HepG2 (cell line): ENCODE data around the gene ZNF764. TPM values are rescaled to one million over a fixed set of nuclear protein-coding genes. Genes with fewer than 3 reads are reported as not detected.
A peak's percentile ranks its signal among the peaks of the same experiment; 100 is the strongest.

Experiments used
- AFF4 ChIP-seq: sonication (generic); formaldehyde crosslinking; IDR thresholded peaks from 2 replicates; pipeline ENCODE4 v1.4.0; 2020; ENCODE audit warnings: missing genetic modification reagents
- BRD4 ChIP-seq: sonication (generic); formaldehyde crosslinking; IDR thresholded peaks from 2 replicates; pipeline ENCODE4 v1.4.0; 2020; ENCODE audit warnings: missing genetic modification reagents
- CBX1 ChIP-seq: IDR thresholded peaks from one replicate; pipeline ENCODE4 v1.6.1; 2016; ENCODE audit warnings: antibody characterized with exemption, low read depth
- CREM ChIP-seq, 2 experiments: sonication (generic) in 1 of 2; formaldehyde crosslinking in 1 of 2; IDR thresholded peaks; 2 replicates each; pipeline versions ENCODE4 v1.4.0 to v1.6.1; 2016 to 2020; ENCODE audit warnings: antibody characterized with exemption in 1 of 2, mild to moderate bottlenecking in 1 of 2, missing genetic modification reagents in 1 of 2
- GATA4 ChIP-seq: sonication (generic); IDR thresholded peaks from 2 replicates; pipeline ENCODE4 v1.6.1; 2016; ENCODE audit warnings: antibody characterized with exemption, low read depth, borderline replicate concordance
- GMEB1 ChIP-seq: sonication (generic); formaldehyde crosslinking; IDR thresholded peaks from 2 replicates; pipeline ENCODE4 v1.5.1; 2020; ENCODE audit warnings: missing genetic modification reagents, mild to moderate bottlenecking, borderline replicate concordance
- IKZF4 ChIP-seq: sonication (generic); formaldehyde crosslinking; IDR thresholded peaks from 2 replicates; pipeline ENCODE4 v1.5.1; 2020; ENCODE audit warnings: borderline replicate concordance, mild to moderate bottlenecking, low read depth, missing genetic modification reagents; ENCODE audit errors: not compliant biosample characterization
- NBN ChIP-seq: fragments of 450-650 bp; conservative IDR thresholded peaks from 2 replicates; pipeline ENCODE4 v1.6.1; 2017
- NKX3-1 ChIP-seq: sonication (generic); formaldehyde crosslinking; IDR thresholded peaks from 2 replicates; pipeline ENCODE4 v1.5.0; 2020; ENCODE audit warnings: missing genetic modification reagents
- PATZ1 ChIP-seq: sonication (generic); formaldehyde crosslinking; IDR thresholded peaks from 2 replicates; pipeline ENCODE4 v1.4.0; 2020; ENCODE audit warnings: missing genetic modification reagents
- RBAK ChIP-seq: sonication (generic); formaldehyde crosslinking; IDR thresholded peaks from 2 replicates; pipeline ENCODE4 v1.5.1; 2020; ENCODE audit warnings: mild to moderate bottlenecking, missing genetic modification reagents
- TERF1 ChIP-seq: sonication (generic); formaldehyde crosslinking; IDR thresholded peaks from 2 replicates; pipeline ENCODE4 v1.8.0; 2022; ENCODE audit warnings: mild to moderate bottlenecking, missing genetic modification reagents, moderate library complexity
- THAP11 ChIP-seq: IDR thresholded peaks from 2 replicates; pipeline ENCODE4 v1.6.1; 2016; ENCODE audit warnings: missing biosample characterization, missing genetic modification reagents
- ZNF557 ChIP-seq: sonication (generic); formaldehyde crosslinking; IDR thresholded peaks from 2 replicates; pipeline ENCODE4 v1.4.0; 2020; ENCODE audit warnings: missing genetic modification reagents
- ZNF788 ChIP-seq: sonication (generic); formaldehyde crosslinking; IDR thresholded peaks from 2 replicates; pipeline ENCODE4 v1.5.0; 2020; ENCODE audit warnings: mild to moderate bottlenecking, missing genetic modification reagents, borderline replicate concordance
- ZNF850 ChIP-seq: sonication (generic); formaldehyde crosslinking; conservative IDR thresholded peaks from 2 replicates; pipeline ENCODE4 v1.9.0; 2021; ENCODE audit warnings: mild to moderate bottlenecking, missing genetic modification reagents
- ZSCAN29 ChIP-seq: sonication (generic); formaldehyde crosslinking; conservative IDR thresholded peaks from 2 replicates; pipeline ENCODE4 v1.4.0; 2020; ENCODE audit warnings: mild to moderate bottlenecking, missing genetic modification reagents
- polyA plus RNA-seq, 8 experiments: library from polyadenylated mRNA; depleted of rRNA in 3 of 8; stranded (reverse) in 7 of 8; unstranded in 1 of 8; fragments of >200 nt; fragmentation: Illumina TruSeq in 4 of 8; extraction: Trizol in 4 of 8; gene quantifications; 2 replicates each; pipeline versions ENCODE4 v1.2.1 to v1.2.3, GENCODE V29; 2011 to 2016; ENCODE audit warnings: low read depth in 4 of 8, missing spikeins in 1 of 8, mixed read lengths in 1 of 8; ENCODE audit not compliant: insufficient read depth in 1 of 8
- total RNA-seq, 5 experiments: library from RNA; depleted of rRNA; stranded (reverse); fragments of >200 nt; fragmentation: Illumina TruSeq; extraction: Trizol; gene quantifications; 2 replicates each; pipeline ENCODE4 v1.2.3, GENCODE V29; 2016; ENCODE audit warnings: low read depth in 1 of 5

Gene ZNF764
- total and polyA plus RNA-seq, 2 of the 13 experiments (the other 11 are each of a cell fraction or from before 2014, with no cell fraction given) = 4.1 to 9.1 TPM

GRCh38 chr16:30570636-30571444 is 12.7 kb upstream of the ZNF764 start (continued):
- TF ChIP-seq AFF4 = no peak; the same call in 1 of the 2 replicates
- no peak for TF ChIP-seq GATA4
- no peak for TF ChIP-seq IKZF4
- no peak for TF ChIP-seq NKX3-1 (CRISPR knock-in tag)
- TF ChIP-seq TERF1 = no peak
- TF ChIP-seq ZNF850 (CRISPR knock-in tag) = no peak
- TF ChIP-seq ZNF788 (CRISPR knock-in tag) = no peak
- TF ChIP-seq NBN = no peak
- TF ChIP-seq CREM (IDR thresholded peaks at IDR 0.05) = no peak
- TF ChIP-seq CREM (CRISPR knock-in tag; IDR thresholded peaks at IDR 0.05) = no peak
- TF ChIP-seq GMEB1 (CRISPR knock-in tag) = no peak
- no peak; the same call in none of the 2 replicates for TF ChIP-seq BRD4 (CRISPR knock-in tag)
- TF ChIP-seq CBX1 = no peak
- no peak; the same call in 1 of the 2 replicates for TF ChIP-seq PATZ1
- TF ChIP-seq ZNF557 = no peak
- no peak for TF ChIP-seq RBAK
- 0 out of 2 replicates have a peak, but pooled peaks have one; percentile 17 for TF ChIP-seq ZSCAN29
- no peak for TF ChIP-seq THAP11 (CRISPR knock-in tag)
